ENCODE measurements around the gene NTM.

The NTM gene

GRCh38 chr11:132234878-132235277 is 864.5 kb downstream of the NTM start:
- Histone ChIP-seq H3K9me3 (ENCODE audit: insufficient read depth, low read depth, low read length) (no peaks in the 10 kb centered on the region), H3K36me3 (ENCODE audit: insufficient read depth, low read length) (no peaks in the 10 kb centered on the region), H4K20me1 (ENCODE audit: insufficient read depth, low read length, poor library complexity, severe bottlenecking) (no peaks in the 10 kb centered on the region), H3K4me2 (ENCODE audit: low read depth, low read length, poor library complexity, severe bottlenecking) (no peak overlapping the region), H3K79me2 (ENCODE audit: insufficient read depth, low read length) (no peaks in the 10 kb centered on the region), H3K27me3 (ENCODE audit: insufficient read depth, low read length, poor library complexity, severe bottlenecking) (no peaks in the 10 kb centered on the region), H3K4me1 (ENCODE audit: insufficient read depth, low read length, poor library complexity, severe bottlenecking) (no peaks in the 10 kb centered on the region), H3F3A (ENCODE audit: low read depth) (no peaks in the 10 kb centered on the region), H2AFZ (ENCODE audit: low read length) (no peak overlapping the region), H3K9me2 (replicated peaks; ENCODE audit: low read depth, low read length) (no peaks in the 10 kb centered on the region), H3K9ac (ENCODE audit: low read depth, low read length, poor library complexity, severe bottlenecking) (no peak overlapping the region), H3K4me3 (ENCODE audit: low read length, poor library complexity, severe bottlenecking) (no peak overlapping the region)
- TF ChIP-seq CTCF (conservative IDR thresholded peaks at IDR 0.05; ENCODE audit: low read length) (no peak), EZH2phosphoT487 (IDR thresholded peaks at IDR 0.05; ENCODE audit: borderline replicate concordance) (no peak)

- no peak for TF ChIP-seq CTCF (conservative IDR thresholded peaks at IDR 0.05; ENCODE audit: low read length)
- H3F3A ChIP-seq (ENCODE audit: low read depth) = no peaks in the 10 kb centered on the region
- H3K9ac ChIP-seq (ENCODE audit: low read depth, low read length, poor library complexity, severe bottlenecking) = no peak overlapping the region
- H2AFZ ChIP-seq (ENCODE audit: low read length) = no peak overlapping the region
- H3K9me3 ChIP-seq (ENCODE audit: insufficient read depth, low read depth, low read length) = no peaks in the 10 kb centered on the region
- H3K4me2 ChIP-seq (ENCODE audit: low read depth, low read length, poor library complexity, severe bottlenecking) = no peak overlapping the region
- H3K27me3 ChIP-seq (ENCODE audit: insufficient read depth, low read length, poor library complexity, severe bottlenecking) = no peaks in the 10 kb centered on the region
- H4K20me1 ChIP-seq (ENCODE audit: insufficient read depth, low read length, poor library complexity, severe bottlenecking) = no peaks in the 10 kb centered on the region
- no peaks in the 10 kb centered on the region for H3K9me2 ChIP-seq (replicated peaks; ENCODE audit: low read depth, low read length)
- H3K79me2 ChIP-seq (ENCODE audit: insufficient read depth, low read length) = no peaks in the 10 kb centered on the region
- no peak overlapping the region for H3K4me3 ChIP-seq (ENCODE audit: low read length, poor library complexity, severe bottlenecking)
- H3K36me3 ChIP-seq (ENCODE audit: insufficient read depth, low read length) = no peaks in the 10 kb centered on the region
- H3K4me1 ChIP-seq (ENCODE audit: insufficient read depth, low read length, poor library complexity, severe bottlenecking) = no peaks in the 10 kb centered on the region
Measured at GRCh38 chr11:132237781-132238180, 867.4 kb downstream of the NTM start.

- no peaks in the 10 kb centered on the region for H3F3A ChIP-seq (ENCODE audit: low read depth)
- no peaks in the 10 kb centered on the region for H4K20me1 ChIP-seq (ENCODE audit: insufficient read depth, low read length, poor library complexity, severe bottlenecking)
- no peak overlapping the region for H3K4me3 ChIP-seq (ENCODE audit: low read length, poor library complexity, severe bottlenecking)
- no peak overlapping the region for H2AFZ ChIP-seq (ENCODE audit: low read length)
- H3K4me1 ChIP-seq (ENCODE audit: insufficient read depth, low read length, poor library complexity, severe bottlenecking) = no peaks in the 10 kb centered on the region
- no peak for TF ChIP-seq CTCF (conservative IDR thresholded peaks at IDR 0.05; ENCODE audit: low read length)
- no peak for TF ChIP-seq EZH2phosphoT487 (IDR thresholded peaks at IDR 0.05; ENCODE audit: borderline replicate concordance)
- H3K9ac ChIP-seq (ENCODE audit: low read depth, low read length, poor library complexity, severe bottlenecking) = no peak overlapping the region
- H3K4me2 ChIP-seq (ENCODE audit: low read depth, low read length, poor library complexity, severe bottlenecking) = no peak overlapping the region
- H3K9me3 ChIP-seq (ENCODE audit: insufficient read depth, low read depth, low read length) = no peaks in the 10 kb centered on the region
- H3K36me3 ChIP-seq (ENCODE audit: insufficient read depth, low read length) = no peaks in the 10 kb centered on the region
- H3K9me2 ChIP-seq (replicated peaks; ENCODE audit: low read depth, low read length) = no peaks in the 10 kb centered on the region
- no peaks in the 10 kb centered on the region for H3K27me3 ChIP-seq (ENCODE audit: insufficient read depth, low read length, poor library complexity, severe bottlenecking)
- H3K79me2 ChIP-seq (ENCODE audit: insufficient read depth, low read length) = no peaks in the 10 kb centered on the region
Measured at GRCh38 chr11:132238331-132238866, 868.0 kb downstream of the NTM start.

Measured in Loucy (cell line).